ENCODE measurements around the gene RNF150.
A peak's percentile ranks its signal among the peaks of the same experiment; 100 is the strongest.

Gene RNF150

DNA sequence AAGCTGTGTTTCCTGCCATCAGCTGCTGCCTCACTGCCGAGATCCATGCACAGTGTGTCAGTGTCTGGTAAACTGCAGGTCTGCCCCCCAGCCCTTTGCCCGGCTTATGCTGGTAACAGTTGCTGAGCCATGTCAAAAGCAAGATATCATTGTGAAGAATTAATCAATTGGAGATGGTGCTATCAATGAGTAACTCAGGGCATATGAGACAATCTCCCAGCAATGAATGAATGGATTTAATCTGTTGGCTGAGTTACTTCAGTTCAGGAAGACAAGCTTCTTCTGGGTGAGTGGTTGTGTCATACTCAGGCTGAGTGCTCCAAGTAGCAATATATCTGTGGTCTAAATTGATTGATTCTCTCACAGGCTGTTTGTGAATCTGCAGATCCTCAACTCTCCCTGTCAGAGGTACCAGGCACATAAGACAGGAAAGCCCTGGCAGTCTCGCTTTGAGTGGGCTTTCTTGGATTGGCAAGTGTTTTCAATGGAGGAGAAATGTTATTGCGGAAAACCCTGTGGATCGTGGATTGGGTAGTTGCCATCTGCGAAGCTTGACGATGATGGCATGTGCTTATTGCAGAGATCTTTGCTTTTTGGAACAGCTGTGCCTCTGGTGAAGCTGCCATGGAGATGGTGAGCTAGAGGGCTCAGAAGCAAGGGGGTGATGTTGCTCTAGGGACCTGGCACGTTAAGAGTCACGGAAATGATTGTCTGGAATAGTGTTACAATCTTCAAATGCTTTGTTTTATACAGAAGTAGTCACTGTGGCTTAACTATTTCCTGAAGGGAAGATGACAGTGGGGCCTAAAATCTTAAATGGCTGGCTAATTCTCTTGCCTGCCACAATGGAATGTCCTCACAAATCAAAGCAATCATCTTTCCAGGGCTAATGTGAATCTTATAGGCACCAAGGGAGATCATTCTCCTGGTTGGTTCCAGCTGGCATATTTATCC, 229.5 kb downstream of the RNF150 start:
- H3K27ac ChIP-seq = no peak overlapping the region
- POLR2A ChIA-PET (ENCODE audit: low non-redundant PET) = no interaction called here
- DNase-seq (ENCODE audit: low spot score) = no peak
- CTCF ChIA-PET = no interaction called here
- TF ChIP-seq, protein P1, sequence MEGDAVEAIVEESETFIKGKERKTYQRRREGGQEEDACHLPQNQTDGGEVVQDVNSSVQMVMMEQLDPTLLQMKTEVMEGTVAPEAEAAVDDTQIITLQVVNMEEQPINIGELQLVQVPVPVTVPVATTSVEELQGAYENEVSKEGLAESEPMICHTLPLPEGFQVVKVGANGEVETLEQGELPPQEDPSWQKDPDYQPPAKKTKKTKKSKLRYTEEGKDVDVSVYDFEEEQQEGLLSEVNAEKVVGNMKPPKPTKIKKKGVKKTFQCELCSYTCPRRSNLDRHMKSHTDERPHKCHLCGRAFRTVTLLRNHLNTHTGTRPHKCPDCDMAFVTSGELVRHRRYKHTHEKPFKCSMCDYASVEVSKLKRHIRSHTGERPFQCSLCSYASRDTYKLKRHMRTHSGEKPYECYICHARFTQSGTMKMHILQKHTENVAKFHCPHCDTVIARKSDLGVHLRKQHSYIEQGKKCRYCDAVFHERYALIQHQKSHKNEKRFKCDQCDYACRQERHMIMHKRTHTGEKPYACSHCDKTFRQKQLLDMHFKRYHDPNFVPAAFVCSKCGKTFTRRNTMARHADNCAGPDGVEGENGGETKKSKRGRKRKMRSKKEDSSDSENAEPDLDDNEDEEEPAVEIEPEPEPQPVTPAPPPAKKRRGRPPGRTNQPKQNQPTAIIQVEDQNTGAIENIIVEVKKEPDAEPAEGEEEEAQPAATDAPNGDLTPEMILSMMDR (conservative IDR thresholded peaks at IDR 0.05; ENCODE audit: low read depth) = no peak

DNA sequence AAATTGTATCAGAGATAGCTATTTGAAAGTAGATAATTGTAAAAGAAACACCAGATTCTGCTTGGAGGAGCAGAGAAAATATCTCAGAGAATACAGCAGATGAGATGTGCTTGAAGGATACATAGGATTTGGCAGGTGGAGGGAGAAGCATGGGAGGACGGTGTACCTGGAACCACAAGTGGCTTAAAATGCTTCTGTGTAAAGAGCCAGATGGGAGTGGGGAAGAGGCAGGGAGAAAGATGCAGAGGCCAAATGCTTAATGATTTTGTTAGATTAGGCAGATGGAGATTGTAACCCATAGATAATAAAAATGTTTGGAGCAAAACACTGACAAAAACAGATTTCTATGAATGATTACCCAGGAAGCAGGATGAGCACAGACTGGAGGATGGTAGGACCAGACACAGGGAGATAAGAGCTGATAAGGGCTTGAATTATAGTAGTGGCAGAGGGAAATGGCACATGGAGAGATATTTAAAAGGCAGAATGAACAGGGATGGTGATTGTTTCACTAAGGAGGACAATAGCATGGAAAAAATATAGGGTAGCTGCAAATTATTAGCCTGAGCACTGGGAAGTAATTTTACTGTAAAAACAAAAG, 231.4 kb downstream of the RNF150 start:
- DNase-seq (ENCODE audit: low spot score) = no peak
- TF ChIP-seq, protein P1 (conservative IDR thresholded peaks at IDR 0.05; ENCODE audit: low read depth) = no peak
- no peak overlapping the region for H3K27ac ChIP-seq
- CTCF ChIA-PET = interaction anchor here (1.4 kb wide), 1 partner anchor 17 kb away, joined by 5 read pairs; no protein-coding TSS in a partner anchor
- POLR2A ChIA-PET (ENCODE audit: low non-redundant PET) = no interaction called here

DNA sequence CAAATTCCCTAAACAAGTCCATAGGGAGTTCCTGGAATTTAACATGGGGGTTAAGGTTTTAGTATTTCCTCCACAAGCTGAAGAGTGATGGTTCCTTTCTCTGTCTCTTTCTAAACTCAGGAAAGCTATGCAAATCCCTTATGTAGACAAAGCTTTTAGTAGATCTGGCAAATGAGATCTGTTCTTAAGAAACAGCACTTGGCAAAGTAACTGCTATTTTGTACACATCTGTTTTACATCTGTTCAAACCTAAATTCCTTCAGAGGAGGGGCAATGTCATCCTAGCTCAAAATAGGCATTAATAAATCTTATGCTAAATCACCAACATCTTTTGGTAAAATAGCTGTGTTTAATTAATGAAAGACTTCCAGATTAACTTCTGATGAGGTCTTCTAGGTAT, 239.3 kb downstream of the RNF150 start:
- POLR2A ChIA-PET (ENCODE audit: low non-redundant PET) = no interaction called here
- CTCF ChIA-PET = no interaction called here
- DNase-seq (ENCODE audit: low spot score) = no peak
- TF ChIP-seq, protein P1 (conservative IDR thresholded peaks at IDR 0.05; ENCODE audit: low read depth) = no peak
- no peak overlapping the region for H3K27ac ChIP-seq

DNA sequence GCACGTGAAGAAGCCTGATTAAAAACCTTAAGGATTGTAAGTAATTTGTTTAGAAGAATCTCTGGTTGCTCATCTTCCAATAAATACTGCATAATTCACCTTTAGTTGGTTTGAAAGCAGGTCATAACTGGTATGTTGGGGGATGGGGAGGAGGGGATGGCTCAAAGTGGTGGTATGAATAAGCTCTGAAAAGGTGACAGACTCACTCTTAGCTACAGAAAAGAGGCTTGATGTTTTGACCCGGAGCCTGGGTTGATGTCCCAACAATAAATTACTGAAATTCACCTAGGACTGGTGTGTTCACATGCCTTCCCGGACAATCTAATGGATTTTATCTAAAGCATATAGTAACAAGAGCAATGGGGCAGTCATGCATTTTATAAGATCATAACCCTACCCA, 245.2 kb downstream of the RNF150 start:
- POLR2A ChIA-PET (ENCODE audit: low non-redundant PET) = no interaction called here
- no peak overlapping the region for H3K27ac ChIP-seq
- no peak for DNase-seq (ENCODE audit: low spot score)
- CTCF ChIA-PET = interaction anchor here (0.6 to 1.0 kb wide), 6 partner anchors 20 to 1877 kb away, joined by 3 to 4 read pairs (median 3); no protein-coding TSS in a partner anchor
- TF ChIP-seq, protein P1 (conservative IDR thresholded peaks at IDR 0.05; ENCODE audit: low read depth) = no peak

DNA sequence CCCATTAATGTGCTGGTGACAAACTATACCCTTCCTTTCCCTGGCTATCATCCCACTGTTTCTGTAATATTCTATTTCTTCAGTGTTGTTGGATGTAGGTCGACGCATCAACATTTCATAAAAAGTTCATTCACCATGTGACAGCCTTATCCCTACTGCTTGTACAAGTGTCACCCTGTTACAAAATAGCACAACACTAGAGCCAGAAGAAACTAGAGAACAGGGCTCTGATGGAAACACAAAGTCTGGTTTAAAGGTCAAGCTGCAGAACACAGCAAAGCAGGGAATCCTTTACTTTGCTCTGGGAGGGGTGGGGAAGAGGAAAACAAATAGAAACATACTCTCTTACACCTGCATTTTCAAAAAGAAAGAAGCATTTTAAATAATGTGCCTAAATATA, 245.8 kb downstream of the RNF150 start:
- TF ChIP-seq, protein P1 (conservative IDR thresholded peaks at IDR 0.05; ENCODE audit: low read depth) = no peak
- ChIA-PET POLR2A (ENCODE audit: low non-redundant PET) (no interaction called here), CTCF (interaction anchor here (0.7 kb wide), 1 partner anchor 21 kb away, joined by 3 read pairs; no protein-coding TSS in a partner anchor)
- no peak for DNase-seq (ENCODE audit: low spot score)
- H3K27ac ChIP-seq = no peak overlapping the region

DNA sequence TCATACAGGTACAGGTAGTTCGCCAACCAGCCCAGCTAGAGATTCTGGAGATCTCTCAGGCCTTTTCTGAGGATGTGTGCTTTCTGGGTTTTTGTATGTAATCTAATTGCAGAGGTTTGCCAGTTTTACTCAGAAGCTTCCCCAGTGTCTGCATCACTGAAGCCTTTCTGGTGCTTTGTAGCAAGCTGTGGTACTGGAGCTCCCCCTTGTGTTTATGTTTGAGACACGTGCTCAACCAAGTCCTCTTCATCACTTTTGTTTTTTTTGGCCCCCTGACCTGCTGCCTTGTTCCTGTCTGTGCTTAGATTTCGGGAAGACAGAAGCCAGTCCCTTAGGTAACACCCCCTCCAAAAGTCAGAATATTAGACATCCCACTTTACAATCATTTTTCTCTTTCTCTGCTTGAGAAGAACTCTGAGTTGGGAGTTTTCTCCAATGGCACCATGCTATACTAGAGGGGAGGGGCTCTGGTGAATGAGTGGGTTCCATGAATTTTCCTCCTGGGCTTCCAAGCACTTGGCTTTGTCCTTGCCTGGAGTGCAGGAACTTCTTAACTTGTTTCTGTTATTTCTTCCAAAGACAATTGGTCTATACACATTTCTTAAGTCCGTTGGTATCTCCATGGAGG, 248.7 kb downstream of the RNF150 start:
- ChIA-PET CTCF (interaction anchor here (0.5 to 1.0 kb wide), 7 partner anchors 12 to 625 kb away, joined by 3 to 5 read pairs (median 3); no protein-coding TSS in a partner anchor), POLR2A (ENCODE audit: low non-redundant PET) (no interaction called here)
- H3K27ac ChIP-seq = no peak overlapping the region
- peak; percentile 49 for DNase-seq (ENCODE audit: low spot score)
- TF ChIP-seq, protein P1 (conservative IDR thresholded peaks at IDR 0.05; ENCODE audit: low read depth) = peak; percentile 71

Measured in RWPE1 (cell line).